Left ventricle myocardium inferior (tissue), 1 donor: ENCODE results near the gene TAOK3. TPM values are rescaled to one million over a fixed set of nuclear protein-coding genes. Genes with fewer than 3 reads are reported as not detected.
A peak's percentile ranks its signal among the peaks of the same experiment; 100 is the strongest.
"Not testable (repeated sequence)": the region's sequence is repeated elsewhere in the genome, so short reads cannot be mapped to it uniquely, and the experiment has no call there.

Experiments used
- DNase-seq: peaks from one replicate; pipeline ENCODE4 v3.0.0-alpha.2; 2020
- H3K27ac ChIP-seq: fragments of 200-600 bp; replicated peaks from 2 replicates; pipeline ENCODE4 v1.8.0; 2021
- H3K27me3 ChIP-seq: fragments of 200-600 bp; 2 replicates; pipeline ENCODE4 v1.8.0; 2021; ENCODE audit warnings: low read depth
- H3K36me3 ChIP-seq: fragments of 200-600 bp; 2 replicates; pipeline ENCODE4 v1.8.0; 2021
- H3K4me1 ChIP-seq: fragments of 200-600 bp; 2 replicates; pipeline ENCODE4 v1.8.0; 2021
- H3K4me3 ChIP-seq: fragments of 200-600 bp; 2 replicates; pipeline ENCODE4 v1.8.0; 2021; ENCODE audit warnings: mild to moderate bottlenecking, moderate library complexity
- H3K9me3 ChIP-seq: fragments of 200-600 bp; replicated peaks from 2 replicates; pipeline ENCODE4 v1.8.0; 2021
- CTCF ChIP-seq: fragments of 200-600 bp; IDR thresholded peaks from 2 replicates; pipeline ENCODE4 v1.8.0; 2021; ENCODE audit warnings: antibody characterized with exemption, mild to moderate bottlenecking, borderline replicate concordance
- intact Hi-C: fragments of 100-400 bp; cut with micrococcal nuclease; formaldehyde crosslinking; loops from one replicate; pipeline ENCODE4 v1.11.0; 2022
- total RNA-seq: library from RNA; stranded (reverse); fragmentation: NEBNext Ultra II Directional; extraction: Animal tissue kit (Norgen Biotek cat#: 25700); gene quantifications from one replicate; pipeline ENCODE4 v1.2.1, GENCODE V29; 2021
- donor health status: DM: no; HTN: yes; CAD: no; lungs with severe emphysema.

TAOK3 gene
- total RNA-seq, 1 donor from 2014 or later, result 21.4 TPM

GRCh38 chr12:118318744-118319143 is 54.0 kb downstream of the TAOK3 start:
- H3K27me3 ChIP-seq, result no peaks in the 10 kb centered on the region
- H3K4me3 ChIP-seq, result no peak overlapping the region
- no peak overlapping the region for H3K27ac ChIP-seq
- DNase-seq, result no peak
- intact Hi-C loops, result no loop called here
- H3K4me1 ChIP-seq, result peaks cover 7% of the 10 kb centered on the region
- no peaks in the 10 kb centered on the region for H3K9me3 ChIP-seq
- no peak for TF ChIP-seq CTCF
- H3K36me3 ChIP-seq, result no peaks in the 10 kb centered on the region

- H3K27me3 ChIP-seq, result no peaks in the 10 kb centered on the region
Measured at GRCh38 chr12:118317729-118318128, 55.0 kb downstream of the TAOK3 start.

GRCh38 chr12:118315821-118316220 is 56.9 kb downstream of the TAOK3 start:
- Histone ChIP-seq H3K27me3 (no peaks in the 10 kb centered on the region), H3K4me1 (peaks cover 28% of the 10 kb centered on the region), H3K36me3 (no peaks in the 10 kb centered on the region), H3K27ac (no peak overlapping the region), H3K9me3 (no peaks in the 10 kb centered on the region), H3K4me3 (no peak overlapping the region)
- intact Hi-C loops, result no loop called here
- no peak for DNase-seq
- TF ChIP-seq CTCF, result no peak

More at GRCh38 chr12:118317729-118318128, 55.0 kb downstream of the TAOK3 start:
- H3K36me3 ChIP-seq, result no peaks in the 10 kb centered on the region
- H3K9me3 ChIP-seq, result no peaks in the 10 kb centered on the region
- H3K4me1 ChIP-seq, result peaks cover 10% of the 10 kb centered on the region
- intact Hi-C loops, result no loop called here
- no peak for DNase-seq
- no peak overlapping the region for H3K4me3 ChIP-seq
- TF ChIP-seq CTCF, result no peak
- no peak overlapping the region for H3K27ac ChIP-seq

- no peaks in the 10 kb centered on the region for H3K36me3 ChIP-seq
- peaks cover 34% of the 10 kb centered on the region for H3K4me1 ChIP-seq
- H3K4me3 ChIP-seq, result no peak overlapping the region
- H3K9me3 ChIP-seq, result no peaks in the 10 kb centered on the region
- no peak overlapping the region for H3K27ac ChIP-seq
- intact Hi-C loops, result no loop called here
- no peaks in the 10 kb centered on the region for H3K27me3 ChIP-seq
- no peak for TF ChIP-seq CTCF
- DNase-seq, result no peak
Measured at GRCh38 chr12:118312578-118312977, 60.1 kb downstream of the TAOK3 start.

GRCh38 chr12:118311666-118312065 is 61.0 kb downstream of the TAOK3 start:
- H3K36me3 ChIP-seq, result no peaks in the 10 kb centered on the region
- intact Hi-C loops, result no loop called here
- no peaks in the 10 kb centered on the region for H3K27me3 ChIP-seq
- H3K9me3 ChIP-seq, result no peaks in the 10 kb centered on the region
- peaks cover 43% of the 10 kb centered on the region for H3K4me1 ChIP-seq
- no peak overlapping the region for H3K27ac ChIP-seq
- no peak overlapping the region for H3K4me3 ChIP-seq
- DNase-seq, result no peak
- no peak for TF ChIP-seq CTCF

- peaks cover 37% of the 10 kb centered on the region for H3K4me1 ChIP-seq
- no peak overlapping the region for H3K4me3 ChIP-seq
- H3K36me3 ChIP-seq, result no peaks in the 10 kb centered on the region
- H3K27ac ChIP-seq, result no peak overlapping the region
- TF ChIP-seq CTCF, result no peak
- DNase-seq, result no peak
- H3K27me3 ChIP-seq, result no peaks in the 10 kb centered on the region
- no peaks in the 10 kb centered on the region for H3K9me3 ChIP-seq
- intact Hi-C loops, result no loop called here
Measured at GRCh38 chr12:118310320-118310719, 62.4 kb downstream of the TAOK3 start.

GRCh38 chr12:118308006-118308405 is 64.7 kb downstream of the TAOK3 start:
- H3K36me3 ChIP-seq, H3K9me3 ChIP-seq, H3K4me3 ChIP-seq, DNase-seq, H3K27me3 ChIP-seq, intact Hi-C loops: not testable (repeated sequence)
- H3K4me1 ChIP-seq, result peaks cover 47% of the 10 kb centered on the region
- peak overlapping the region; percentile 60 for H3K27ac ChIP-seq
